T-cell (primary cell): ENCODE results near the gene MROH9. TPM values are rescaled to one million over a fixed set of nuclear protein-coding genes. Genes with fewer than 3 reads are reported as not detected.

Source experiments
- ATAC-seq, 4 experiments: fragments of 200-7000 bp in 3 of 4; fragments of 150-1000 bp in 1 of 4; cut with Tn5 transposase; replicated peaks in 1 of 4; 1 replicate in 3 of 4; 2 replicates in 1 of 4; pipeline ENCODE4 v1.10.0; 2021; ENCODE audit warnings: moderate library complexity in 3 of 4, mild to moderate bottlenecking in 2 of 4, moderate number of reproducible peaks in 1 of 4
- CTCF ChIA-PET, 2 donors: fragments of 300-600 bp; sonication (Branson Sonifier 250); formaldehyde crosslinking; loops; one replicate each; lab custom pipeline; 2022; ENCODE audit warnings: antibody characterized with exemption in 2 of 2; lab: Charles Lee
- POLR2A ChIA-PET, 2 donors: fragments of 300-600 bp; sonication (Branson Sonifier 250); formaldehyde crosslinking; loops; one replicate each; lab custom pipeline; 2022; ENCODE audit warnings: antibody characterized with exemption in 2 of 2; lab: Charles Lee
- DNase-seq, 35 experiments: peaks; one replicate each; pipeline versions ENCODE4 v3.0.0 to v3.0.0-alpha.2; 2013 to 2023
- H3K27ac ChIP-seq: one replicate; pipeline ENCODE4 v1.5.1; 2013; ENCODE audit warnings: low read length
- H3K27me3 ChIP-seq, 2 experiments: replicated peaks in 1 of 2; 1 replicate in 1 of 2; 2 replicates in 1 of 2; pipeline versions ENCODE4 v1.6.1 to v1.7.0; 2013; ENCODE audit warnings: low read length in 1 of 2, mixed read lengths in 1 of 2; ENCODE audit not compliant: control insufficient read depth in 2 of 2, insufficient read depth in 2 of 2; ENCODE audit errors: extremely low read depth in 1 of 2
- H3K36me3 ChIP-seq, 2 donors: 1 replicate in 1 of 2; 2 replicates in 1 of 2; pipeline versions ENCODE4 v1.6.1 to v1.7.0; 2013; ENCODE audit warnings: low read length in 1 of 2; ENCODE audit not compliant: control insufficient read depth in 2 of 2, insufficient read depth in 1 of 2; ENCODE audit errors: extremely low read depth in 1 of 2
- H3K4me1 ChIP-seq, 2 experiments: 1 replicate in 1 of 2; 2 replicates in 1 of 2; pipeline versions ENCODE4 v1.6.1 to v1.7.0; 2013; ENCODE audit warnings: low read length in 2 of 2, mixed read lengths in 1 of 2; ENCODE audit not compliant: insufficient read depth in 2 of 2, control insufficient read depth in 1 of 2; ENCODE audit errors: extremely low read depth in 1 of 2
- H3K4me3 ChIP-seq, 2 donors: 1 replicate in 1 of 2; 2 replicates in 1 of 2; pipeline versions ENCODE4 v1.5.1 to v1.7.0; 2013; ENCODE audit warnings: mild to moderate bottlenecking in 2 of 2, low read length in 1 of 2, moderate library complexity in 1 of 2; ENCODE audit not compliant: control insufficient read depth in 1 of 2; ENCODE audit errors: extremely low read depth in 1 of 2
- H3K9me3 ChIP-seq: 2 replicates; pipeline ENCODE4 v1.7.0; 2013
- H3K27ac Mint-ChIP-seq, 2 donors: one replicate each; pipeline ENCODE4 v1.8.0; 2020 to 2021; ENCODE audit warnings: mild to moderate bottlenecking in 2 of 2, mixed read lengths in 2 of 2
- H3K27me3 Mint-ChIP-seq, 2 donors: one replicate each; pipeline ENCODE4 v1.8.0; 2021 to 2022; ENCODE audit warnings: mixed read lengths in 2 of 2
- H3K36me3 Mint-ChIP-seq: one replicate; pipeline ENCODE4 v1.8.0; 2021; ENCODE audit warnings: mixed read lengths
- H3K4me1 Mint-ChIP-seq, 3 donors: one replicate each; pipeline ENCODE4 v1.8.0; 2020 to 2022; ENCODE audit warnings: mixed read lengths in 3 of 3, mild to moderate bottlenecking in 1 of 3
- H3K4me3 Mint-ChIP-seq, 3 donors: one replicate each; pipeline ENCODE4 v1.8.0; 2020 to 2022; ENCODE audit warnings: mild to moderate bottlenecking in 3 of 3, mixed read lengths in 3 of 3, moderate library complexity in 3 of 3
- H3K9me3 Mint-ChIP-seq, 3 donors: one replicate each; pipeline ENCODE4 v1.8.0; 2020 to 2022; ENCODE audit warnings: mixed read lengths in 3 of 3
- WGBS: methylation state at CpG from one replicate; pipeline ENCODE4 v1.1.5; 2013; ENCODE audit warnings: missing lambda C conversion rate; ENCODE audit not compliant: insufficient coverage; 5-methylcytosine and 5-hydroxymethylcytosine counted together
- total RNA-seq, 35 experiments: library from RNA in 6 of 35; stranded (reverse) in 6 of 35; fragments of 120-200 nt in 1 of 35; gene quantifications; one replicate each; pipeline versions ENCODE4 v1.2.1 to v1.2.4 and lab custom pipeline; 2013 to 2026

Gene MROH9
- total RNA-seq, 5 donors from 2014 or later (not counting 1 experiment from before 2014, with no cell fraction given): not detected

GRCh38 chr1:171055966-171056643 is 120.8 kb downstream of the MROH9 start:
- Mint-ChIP-seq H3K4me1 (no peaks in the 10 kb centered on the region), H3K36me3 (no peaks in the 10 kb centered on the region), H3K27me3 (peaks cover 7 to 14% of the 10 kb centered on the region in 2 donors), H3K9me3 (peaks cover 0 to 12% (median 11%) of the 10 kb centered on the region in 3 donors), H3K27ac (no peak overlapping the region), H3K4me3 (no peak overlapping the region)
- H3K4me3 ChIP-seq: no peak overlapping the region
- no peaks in the 10 kb centered on the region for H3K9me3 ChIP-seq
- WGBS: 75% methylated on average over 1 of the region's 3 CpGs
- DNase-seq (no peak), ATAC-seq (no peak)
- ChIA-PET POLR2A (no interaction called here), CTCF (no interaction called here)
- peaks cover 0 to 5% of the 10 kb centered on the region in 2 experiments for H3K27me3 ChIP-seq
- H3K36me3 ChIP-seq: no peaks in the 10 kb centered on the region
- H3K27ac ChIP-seq: no peak overlapping the region
- H3K4me1 ChIP-seq: no peaks in the 10 kb centered on the region

GRCh38 chr1:171061425-171062143 is 126.2 kb downstream of the MROH9 start:
- no peak overlapping the region for H3K4me3 ChIP-seq
- ChIA-PET CTCF (no interaction called here), POLR2A (no interaction called here)
- Mint-ChIP-seq H3K4me1 (no peaks in the 10 kb centered on the region), H3K4me3 (no peak overlapping the region), H3K27ac (no peak overlapping the region), H3K27me3 (peaks cover 0 to 3% of the 10 kb centered on the region in 2 donors), H3K9me3 (peaks cover 0 to 8% (median 8%) of the 10 kb centered on the region in 3 donors), H3K36me3 (no peaks in the 10 kb centered on the region)
- H3K36me3 ChIP-seq: no peaks in the 10 kb centered on the region
- no peaks in the 10 kb centered on the region for H3K4me1 ChIP-seq
- no peak overlapping the region for H3K27ac ChIP-seq
- DNase-seq (no peak), ATAC-seq (no peak)
- no CpG with 5 or more reads among the region's 2 CpGs for WGBS
- no peaks in the 10 kb centered on the region for H3K9me3 ChIP-seq
- H3K27me3 ChIP-seq: no peaks in the 10 kb centered on the region

- H3K9me3 Mint-ChIP-seq: no peaks in the 10 kb centered on the region
- no peak overlapping the region for H3K27ac Mint-ChIP-seq
- ChIA-PET CTCF (no interaction called here), POLR2A (no interaction called here)
- no peaks in the 10 kb centered on the region for H3K36me3 Mint-ChIP-seq
- H3K27ac ChIP-seq: no peak overlapping the region
- no peak overlapping the region for H3K4me3 ChIP-seq
- no peaks in the 10 kb centered on the region for H3K4me1 Mint-ChIP-seq
- H3K27me3 Mint-ChIP-seq: peaks cover 2 to 4% of the 10 kb centered on the region in 2 donors
- H3K9me3 ChIP-seq: no peaks in the 10 kb centered on the region
- WGBS: 100% methylated on average over 1 of the region's 4 CpGs
- H3K4me3 Mint-ChIP-seq: no peak overlapping the region
- H3K4me1 ChIP-seq: no peaks in the 10 kb centered on the region
- DNase-seq (no peak), ATAC-seq (no peak)
- no peaks in the 10 kb centered on the region for H3K36me3 ChIP-seq
- H3K27me3 ChIP-seq: no peaks in the 10 kb centered on the region
Observed at GRCh38 chr1:171062902-171063301, 127.6 kb downstream of the MROH9 start.

GRCh38 chr1:171075041-171075440 is 139.7 kb downstream of the MROH9 start:
- H3K27ac ChIP-seq: no peak overlapping the region
- CTCF ChIA-PET: no interaction called here
- no peaks in the 10 kb centered on the region for H3K4me1 Mint-ChIP-seq

GRCh38 chr1:171081314-171081753 is 146.0 kb downstream of the MROH9 start:
- H3K36me3 Mint-ChIP-seq: no peaks in the 10 kb centered on the region
- no peak overlapping the region for H3K27ac Mint-ChIP-seq
- Histone ChIP-seq H3K27me3 (no peaks in the 10 kb centered on the region), H3K36me3 (no peaks in the 10 kb centered on the region), H3K4me3 (no peak overlapping the region), H3K4me1 (no peaks in the 10 kb centered on the region), H3K9me3 (no peaks in the 10 kb centered on the region), H3K27ac (no peak overlapping the region)
- no peaks in the 10 kb centered on the region for H3K4me1 Mint-ChIP-seq
- ChIA-PET CTCF (interaction anchor here in 1 of 2 donors (0.7 to 1.2 kb wide), 3 partner anchors 10 to 232 kb away, joined by 3 to 6 read pairs (median 3); partner anchors contain the start of genes FMO3 and FMO4), POLR2A (no interaction called here)
- ATAC-seq: no peak
- H3K9me3 Mint-ChIP-seq: no peaks in the 10 kb centered on the region
- H3K27me3 Mint-ChIP-seq: peaks cover 0 to 11% of the 10 kb centered on the region in 2 donors
- DNase-seq: no peak
- H3K4me3 Mint-ChIP-seq: no peak overlapping the region

More at GRCh38 chr1:171075041-171075440, 139.7 kb downstream of the MROH9 start:
- H3K36me3 ChIP-seq: no peaks in the 10 kb centered on the region
- Mint-ChIP-seq H3K36me3 (no peaks in the 10 kb centered on the region), H3K4me3 (no peak overlapping the region), H3K9me3 (no peaks in the 10 kb centered on the region), H3K27me3 (peaks cover 1 to 3% of the 10 kb centered on the region in 2 donors), H3K27ac (no peak overlapping the region)
- H3K4me1 ChIP-seq: no peaks in the 10 kb centered on the region
- ATAC-seq (no peak), DNase-seq (no peak)
- no CpG with 5 or more reads among the region's 3 CpGs for WGBS
- POLR2A ChIA-PET: no interaction called here
- H3K9me3 ChIP-seq: no peaks in the 10 kb centered on the region
- H3K4me3 ChIP-seq: no peak overlapping the region
- H3K27me3 ChIP-seq: no peaks in the 10 kb centered on the region

GRCh38 chr1:171081763-171082201 is 146.4 kb downstream of the MROH9 start:
- POLR2A ChIA-PET: no interaction called here
- no peak overlapping the region for H3K27ac ChIP-seq
- Mint-ChIP-seq H3K36me3 (no peaks in the 10 kb centered on the region), H3K27me3 (peaks cover 2 to 11% of the 10 kb centered on the region in 2 donors), H3K4me1 (no peaks in the 10 kb centered on the region), H3K27ac (no peak overlapping the region), H3K4me3 (no peak overlapping the region), H3K9me3 (no peaks in the 10 kb centered on the region)
- H3K9me3 ChIP-seq: no peaks in the 10 kb centered on the region
- CTCF ChIA-PET: interaction anchor here in 1 of 2 donors (0.9 to 1.2 kb wide), 2 partner anchors 9 to 232 kb away, joined by 3 to 6 read pairs; partner anchors contain the start of genes FMO3 and FMO4
- no peaks in the 10 kb centered on the region for H3K27me3 ChIP-seq
- no peaks in the 10 kb centered on the region for H3K4me1 ChIP-seq
- no peaks in the 10 kb centered on the region for H3K36me3 ChIP-seq
- ATAC-seq (no peak), DNase-seq (no peak)
- H3K4me3 ChIP-seq: no peak overlapping the region
- 83% methylated on average over 5 of the region's 7 CpGs for WGBS
